ENCODE results near the gene PHF21B.

DNA sequence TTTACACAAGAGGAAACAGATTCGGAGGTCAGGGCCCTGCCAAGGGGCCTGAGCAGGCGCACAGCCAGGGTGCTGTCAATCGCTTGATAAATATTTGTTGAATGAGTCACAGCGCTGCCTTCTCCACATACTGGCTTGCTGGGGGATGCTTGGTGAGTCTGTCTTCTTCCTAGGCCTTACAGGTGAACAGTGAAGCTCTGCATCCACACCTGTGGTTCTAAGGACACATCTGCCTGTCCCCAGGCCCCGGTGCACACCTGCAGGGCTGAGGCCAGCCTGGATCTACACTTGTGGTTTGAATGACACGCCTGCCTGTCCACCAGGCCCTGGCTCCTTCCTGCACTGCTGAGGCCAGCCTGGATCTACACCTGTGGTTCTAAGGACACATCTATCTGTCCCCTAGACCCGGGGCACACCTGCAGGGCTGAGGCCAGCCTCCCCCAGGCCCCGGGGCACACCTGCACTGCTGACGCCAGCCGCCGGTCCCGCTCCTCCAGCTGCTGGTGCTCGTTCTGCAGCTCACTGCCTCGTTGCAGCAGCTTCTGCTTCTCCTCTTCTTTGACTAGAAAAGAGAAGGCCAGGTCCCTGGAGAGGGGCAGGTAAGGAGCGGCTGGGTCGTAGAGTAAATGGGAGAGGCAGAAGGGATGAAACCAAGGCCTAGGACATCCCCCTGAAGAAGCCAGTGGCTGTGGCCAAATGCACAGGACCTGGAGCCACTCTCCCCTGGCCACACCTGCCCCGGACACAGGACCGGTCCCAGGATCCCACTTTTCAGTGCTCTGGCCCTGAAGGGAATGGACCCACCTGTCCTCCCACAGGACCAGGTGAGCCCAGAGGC, 124.6 kb downstream of the PHF21B start:
- TF ChIP-seq, protein P1, sequence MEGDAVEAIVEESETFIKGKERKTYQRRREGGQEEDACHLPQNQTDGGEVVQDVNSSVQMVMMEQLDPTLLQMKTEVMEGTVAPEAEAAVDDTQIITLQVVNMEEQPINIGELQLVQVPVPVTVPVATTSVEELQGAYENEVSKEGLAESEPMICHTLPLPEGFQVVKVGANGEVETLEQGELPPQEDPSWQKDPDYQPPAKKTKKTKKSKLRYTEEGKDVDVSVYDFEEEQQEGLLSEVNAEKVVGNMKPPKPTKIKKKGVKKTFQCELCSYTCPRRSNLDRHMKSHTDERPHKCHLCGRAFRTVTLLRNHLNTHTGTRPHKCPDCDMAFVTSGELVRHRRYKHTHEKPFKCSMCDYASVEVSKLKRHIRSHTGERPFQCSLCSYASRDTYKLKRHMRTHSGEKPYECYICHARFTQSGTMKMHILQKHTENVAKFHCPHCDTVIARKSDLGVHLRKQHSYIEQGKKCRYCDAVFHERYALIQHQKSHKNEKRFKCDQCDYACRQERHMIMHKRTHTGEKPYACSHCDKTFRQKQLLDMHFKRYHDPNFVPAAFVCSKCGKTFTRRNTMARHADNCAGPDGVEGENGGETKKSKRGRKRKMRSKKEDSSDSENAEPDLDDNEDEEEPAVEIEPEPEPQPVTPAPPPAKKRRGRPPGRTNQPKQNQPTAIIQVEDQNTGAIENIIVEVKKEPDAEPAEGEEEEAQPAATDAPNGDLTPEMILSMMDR (conservative IDR thresholded peaks at IDR 0.05) = no peak
- TF ChIP-seq ZFX (IDR thresholded peaks at IDR 0.05) = no peak
